Measurements from ENCODE around the gene NT5DC2. TPM values are rescaled to one million over a fixed set of nuclear protein-coding genes. Genes with fewer than 3 reads are reported as not detected.

Gene NT5DC2
- 20.6 TPM for polyA plus RNA-seq (2013)

DNA sequence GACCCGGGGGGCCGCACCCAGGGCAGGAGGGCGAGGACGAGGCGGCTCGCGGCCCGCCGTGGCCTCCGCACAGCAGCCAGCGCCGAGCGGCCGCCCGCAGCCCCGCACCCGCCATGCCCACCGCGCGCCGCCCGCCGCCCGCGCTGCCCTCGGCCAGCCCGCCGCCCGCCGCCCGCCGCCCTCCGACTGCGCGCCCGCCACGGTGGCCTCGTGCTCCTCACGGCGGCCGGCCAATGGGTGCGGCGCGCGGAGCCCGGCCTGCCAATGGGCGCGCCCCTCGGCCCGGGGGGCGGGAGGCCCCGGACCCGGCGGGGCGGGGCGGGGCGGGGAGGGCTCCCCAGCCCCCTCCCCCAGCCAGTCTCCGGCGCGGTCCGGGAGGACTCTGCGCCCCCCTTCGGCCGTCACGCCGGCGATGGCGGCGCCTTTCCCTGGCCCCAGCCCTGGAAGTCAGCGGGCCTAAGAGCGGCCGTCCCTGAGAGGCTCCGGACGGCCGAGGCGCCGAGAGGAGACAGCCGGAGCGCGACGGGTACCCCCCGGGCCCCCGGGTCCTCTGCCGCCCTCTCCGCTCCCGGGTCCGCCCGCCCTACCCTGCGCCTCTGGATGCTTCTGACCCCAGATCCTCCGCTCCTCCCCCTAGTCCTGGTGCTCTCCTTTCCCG is at the start of gene NT5DC2:
Gene NT5DC2, minus strand, starts transcription at position 235 of the 658 bp plus-strand sequence. Its CDS starts 120 bp downstream, at position 115.
- Histone ChIP-seq H3K27ac (ENCODE audit: insufficient read depth in 1 of 2, low read depth in 1 of 2, low read length in 2 of 2, poor library complexity in 1 of 2, severe bottlenecking in 2 of 2) (no peak within 1 kb of the TSS), H3K4me3 (ENCODE audit: control insufficient read depth in 1 of 7, extremely low read depth in 1 of 7, insufficient read depth in 4 of 7, low read depth in 2 of 7, low read length in 6 of 7) (peak within 1 kb of the TSS; percentile 28 to 75 (median 68)), H3K9me3 (ENCODE audit: control extremely low read depth in 1 of 5, control insufficient read depth in 4 of 5, insufficient read depth in 2 of 5, low read depth in 1 of 5, low read length in 4 of 5) (no peaks in the 10 kb centered on the region), H3K36me3 (ENCODE audit: control insufficient read depth in 4 of 4, insufficient read depth in 4 of 4, low read length in 3 of 4) (peaks cover 0 to 26% (median 4%) of the 10 kb centered on the region in 4 experiments), H3K4me1 (ENCODE audit: control extremely low read depth in 1 of 4, control insufficient read depth in 4 of 4, insufficient read depth in 4 of 4, low read length in 3 of 4) (peaks cover 12 to 70% (median 51%) of the 10 kb centered on the region in 4 experiments), H3K27me3 (replicated peaks in 2 of 5; ENCODE audit: control insufficient read depth in 4 of 5, insufficient read depth in 5 of 5, low read length in 4 of 5) (no peaks in the 10 kb centered on the region)
- ChIA-PET POLR2A (interaction anchor here (2.0 kb wide), 1 partner anchor 43 kb away, joined by 7 read pairs; no protein-coding TSS in a partner anchor), CTCF (interaction anchor here (1.1 kb wide), 1 partner anchor 37 kb away, joined by 3 read pairs; no protein-coding TSS in a partner anchor)
- WGBS (ENCODE audit: insufficient coverage) = under 1% methylated on average over 36 of the region's 91 CpGs
- peak; percentile 54 to 68 (median 62) for DNase-seq

DNA sequence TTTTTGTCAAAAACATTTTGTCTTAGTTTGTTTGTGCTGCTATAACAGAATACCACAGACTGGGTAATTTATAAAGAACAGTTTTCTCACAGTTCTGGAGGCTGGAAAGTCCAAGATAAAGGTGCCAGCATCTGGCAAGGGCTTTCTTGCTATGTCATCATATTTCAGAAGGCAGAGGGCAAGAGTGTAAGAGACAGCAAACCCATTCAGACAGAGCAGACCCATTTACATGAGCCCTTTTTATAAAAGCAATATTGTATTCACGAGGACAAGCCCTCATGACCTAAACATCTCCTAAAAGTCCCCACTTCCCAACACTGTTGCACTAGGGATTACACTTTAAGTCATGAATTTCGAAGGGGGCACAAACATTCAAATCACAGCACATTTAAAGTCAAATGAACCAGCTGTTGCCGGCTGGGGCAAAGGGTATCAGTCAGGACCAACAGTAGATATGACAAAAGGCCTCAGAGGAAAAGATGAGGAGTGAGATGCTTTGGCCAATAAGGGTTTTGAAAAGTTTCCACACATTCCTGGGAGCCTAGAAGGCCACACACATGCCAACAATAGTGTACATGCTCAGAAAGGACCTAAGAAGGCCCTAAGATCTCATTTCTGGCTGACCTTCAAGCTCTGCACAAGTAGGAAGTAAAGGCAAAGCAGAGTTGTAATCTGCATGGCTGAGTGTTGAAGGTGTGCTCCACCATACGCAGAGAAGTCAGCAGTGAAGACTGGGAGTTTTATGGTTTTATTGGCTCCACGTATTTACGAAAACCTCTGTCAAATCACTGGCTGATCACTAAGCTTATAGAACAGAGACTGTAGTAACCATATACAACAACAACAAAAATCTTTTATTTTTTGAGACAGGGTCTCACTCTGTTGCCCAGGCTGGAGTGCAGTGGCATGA is 40.7 kb upstream of the NT5DC2 start:
- Histone ChIP-seq H3K4me1 (ENCODE audit: control extremely low read depth in 1 of 4, control insufficient read depth in 4 of 4, insufficient read depth in 4 of 4, low read length in 3 of 4) (no peaks in the 10 kb centered on the region), H3K9me3 (ENCODE audit: control extremely low read depth in 1 of 5, control insufficient read depth in 4 of 5, insufficient read depth in 2 of 5, low read depth in 1 of 5, low read length in 4 of 5) (no peaks in the 10 kb centered on the region), H3K27ac (ENCODE audit: insufficient read depth in 1 of 2, low read depth in 1 of 2, low read length in 2 of 2, poor library complexity in 1 of 2, severe bottlenecking in 2 of 2) (no peak overlapping the region), H3K36me3 (ENCODE audit: control insufficient read depth in 4 of 4, insufficient read depth in 4 of 4, low read length in 3 of 4) (peaks cover 18 to 58% (median 36%) of the 10 kb centered on the region in 4 experiments), H3K4me3 (ENCODE audit: control insufficient read depth in 1 of 7, extremely low read depth in 1 of 7, insufficient read depth in 4 of 7, low read depth in 2 of 7, low read length in 6 of 7) (no peak overlapping the region), H3K27me3 (replicated peaks in 2 of 5; ENCODE audit: control insufficient read depth in 4 of 5, insufficient read depth in 5 of 5, low read length in 4 of 5) (no peaks in the 10 kb centered on the region)
- DNase-seq = no peak
- 93% methylated on average over 4 of the region's 6 CpGs for WGBS (ENCODE audit: insufficient coverage)
- ChIA-PET POLR2A (no interaction called here), CTCF (interaction anchor here (1.4 to 1.6 kb wide), 2 partner anchors 12 to 103 kb away, joined by 3 to 4 read pairs; no protein-coding TSS in a partner anchor)

DNA sequence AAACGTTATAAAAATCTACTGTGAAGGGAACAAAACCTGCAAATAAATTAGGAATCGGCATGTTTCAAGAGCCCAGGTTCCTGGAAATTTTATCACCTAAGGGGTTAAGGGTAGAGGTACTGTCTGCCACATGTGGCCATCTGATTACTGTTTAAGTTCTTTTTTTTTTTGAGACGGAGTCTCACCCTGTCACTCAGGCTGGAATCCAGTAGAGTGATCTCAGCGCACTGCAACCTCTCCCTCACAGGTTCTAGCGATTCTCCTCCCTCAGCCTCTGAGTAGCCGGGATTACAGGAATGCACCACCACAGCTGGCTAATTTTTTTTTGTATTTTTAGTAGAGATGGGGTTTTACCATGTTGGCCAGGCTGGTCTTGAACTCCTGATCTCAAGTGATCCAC is 38.6 kb upstream of the NT5DC2 start:
- no peak for DNase-seq
- Histone ChIP-seq H3K36me3 (ENCODE audit: control insufficient read depth in 4 of 4, insufficient read depth in 4 of 4, low read length in 3 of 4) (peaks cover 10 to 42% (median 20%) of the 10 kb centered on the region in 4 experiments), H3K4me3 (ENCODE audit: control insufficient read depth in 1 of 7, extremely low read depth in 1 of 7, insufficient read depth in 4 of 7, low read depth in 2 of 7, low read length in 6 of 7) (no peak overlapping the region), H3K27me3 (replicated peaks in 2 of 5; ENCODE audit: control insufficient read depth in 4 of 5, insufficient read depth in 5 of 5, low read length in 4 of 5) (no peaks in the 10 kb centered on the region), H3K9me3 (ENCODE audit: control extremely low read depth in 1 of 5, control insufficient read depth in 4 of 5, insufficient read depth in 2 of 5, low read depth in 1 of 5, low read length in 4 of 5) (no peaks in the 10 kb centered on the region), H3K27ac (ENCODE audit: insufficient read depth in 1 of 2, low read depth in 1 of 2, low read length in 2 of 2, poor library complexity in 1 of 2, severe bottlenecking in 2 of 2) (no peak overlapping the region), H3K4me1 (ENCODE audit: control extremely low read depth in 1 of 4, control insufficient read depth in 4 of 4, insufficient read depth in 4 of 4, low read length in 3 of 4) (no peaks in the 10 kb centered on the region)
- 50% methylated on average over 1 of the region's 6 CpGs for WGBS (ENCODE audit: insufficient coverage)
- POLR2A ChIA-PET = no interaction called here
- CTCF ChIA-PET = no interaction called here

DNA sequence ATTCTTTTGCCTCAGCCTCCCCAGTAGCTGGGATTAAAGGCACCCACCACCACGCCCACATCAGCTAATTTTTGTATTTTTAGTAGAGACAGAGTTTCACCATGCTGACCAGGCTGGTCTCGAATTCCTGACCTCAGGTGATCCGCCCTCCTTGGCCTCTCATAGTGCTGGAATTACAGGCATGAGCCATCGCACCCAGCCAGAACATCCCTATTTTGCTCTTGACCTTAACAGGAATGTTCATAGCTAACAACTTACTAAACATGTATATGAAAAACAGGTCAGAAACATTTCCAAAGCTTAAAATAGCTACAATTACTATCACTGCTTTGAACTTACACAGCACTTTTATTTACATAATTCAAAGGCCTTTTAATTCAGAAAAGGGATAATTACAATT is 36.4 kb upstream of the NT5DC2 start:
- 100% methylated on average over 3 of the region's 4 CpGs for WGBS (ENCODE audit: insufficient coverage)
- Histone ChIP-seq H3K27me3 (replicated peaks in 2 of 5; ENCODE audit: control insufficient read depth in 4 of 5, insufficient read depth in 5 of 5, low read length in 4 of 5) (no peaks in the 10 kb centered on the region), H3K36me3 (ENCODE audit: control insufficient read depth in 4 of 4, insufficient read depth in 4 of 4, low read length in 3 of 4) (peaks cover 6 to 33% (median 18%) of the 10 kb centered on the region in 4 experiments), H3K4me3 (ENCODE audit: control insufficient read depth in 1 of 7, extremely low read depth in 1 of 7, insufficient read depth in 4 of 7, low read depth in 2 of 7, low read length in 6 of 7) (no peak overlapping the region), H3K9me3 (ENCODE audit: control extremely low read depth in 1 of 5, control insufficient read depth in 4 of 5, insufficient read depth in 2 of 5, low read depth in 1 of 5, low read length in 4 of 5) (no peaks in the 10 kb centered on the region), H3K4me1 (ENCODE audit: control extremely low read depth in 1 of 4, control insufficient read depth in 4 of 4, insufficient read depth in 4 of 4, low read length in 3 of 4) (no peaks in the 10 kb centered on the region), H3K27ac (ENCODE audit: insufficient read depth in 1 of 2, low read depth in 1 of 2, low read length in 2 of 2, poor library complexity in 1 of 2, severe bottlenecking in 2 of 2) (no peak overlapping the region)
- DNase-seq = no peak
- ChIA-PET POLR2A (no interaction called here), CTCF (interaction anchor here (0.8 to 1.1 kb wide), 3 partner anchors 9 to 102 kb away, joined by 3 read pairs; no protein-coding TSS in a partner anchor)

DNA sequence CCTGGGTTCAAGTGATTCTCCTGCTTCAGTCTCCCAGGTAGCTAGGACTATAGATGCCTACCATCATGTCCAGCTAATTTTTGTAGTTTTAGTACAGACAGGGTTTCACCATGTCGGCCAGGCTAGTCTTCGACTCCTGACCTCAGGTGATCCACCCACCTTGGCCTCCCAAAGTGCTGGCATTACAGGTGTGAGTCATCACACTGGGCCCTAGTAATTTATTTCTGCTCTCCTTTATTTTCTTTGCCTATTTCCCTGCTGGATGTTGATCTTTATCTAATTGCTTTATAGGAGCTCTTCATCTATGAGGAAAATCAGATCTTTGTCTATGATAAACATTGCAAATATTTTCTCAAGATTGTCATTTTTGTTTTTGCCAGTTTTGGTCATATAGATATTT is 34.4 kb upstream of the NT5DC2 start:
- Histone ChIP-seq H3K4me1 (ENCODE audit: control extremely low read depth in 1 of 4, control insufficient read depth in 4 of 4, insufficient read depth in 4 of 4, low read length in 3 of 4) (no peaks in the 10 kb centered on the region), H3K4me3 (ENCODE audit: control insufficient read depth in 1 of 7, extremely low read depth in 1 of 7, insufficient read depth in 4 of 7, low read depth in 2 of 7, low read length in 6 of 7) (no peak overlapping the region), H3K9me3 (ENCODE audit: control extremely low read depth in 1 of 5, control insufficient read depth in 4 of 5, insufficient read depth in 2 of 5, low read depth in 1 of 5, low read length in 4 of 5) (no peaks in the 10 kb centered on the region), H3K36me3 (ENCODE audit: control insufficient read depth in 4 of 4, insufficient read depth in 4 of 4, low read length in 3 of 4) (peaks cover 12 to 28% (median 18%) of the 10 kb centered on the region in 4 experiments), H3K27me3 (replicated peaks in 2 of 5; ENCODE audit: control insufficient read depth in 4 of 5, insufficient read depth in 5 of 5, low read length in 4 of 5) (no peaks in the 10 kb centered on the region), H3K27ac (ENCODE audit: insufficient read depth in 1 of 2, low read depth in 1 of 2, low read length in 2 of 2, poor library complexity in 1 of 2, severe bottlenecking in 2 of 2) (no peak overlapping the region)
- ChIA-PET CTCF (interaction anchor here (1.5 kb wide), 1 partner anchor 111 kb away, joined by 3 read pairs; no protein-coding TSS in a partner anchor), POLR2A (interaction anchor here (0.6 kb wide), 1 partner anchor 13 kb away, joined by 4 read pairs; no protein-coding TSS in a partner anchor)
- no CpG with 5 or more reads among the region's 2 CpGs for WGBS (ENCODE audit: insufficient coverage)
- DNase-seq = no peak

DNA sequence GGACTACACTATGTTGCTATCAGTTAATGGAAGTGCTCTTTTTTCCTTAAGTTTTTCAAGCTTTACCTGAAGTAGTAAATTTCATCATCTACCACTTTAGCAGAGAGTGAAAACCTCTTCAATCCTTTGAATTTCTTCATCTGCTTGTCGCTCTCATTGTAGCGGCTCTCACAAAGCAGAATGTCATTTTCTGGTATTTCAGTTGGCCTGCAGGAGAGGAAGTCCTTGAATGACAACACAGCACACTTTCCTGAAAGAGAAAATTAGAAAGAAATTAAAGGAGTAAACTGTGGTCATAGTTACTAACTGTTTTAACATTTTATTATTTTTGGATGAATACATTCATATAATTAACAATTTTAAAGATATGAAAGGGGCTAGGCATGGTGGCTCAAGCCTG is 30.3 kb upstream of the NT5DC2 start:
- ChIA-PET POLR2A (no interaction called here), CTCF (interaction anchor here (1.6 to 6.6 kb wide), 2 partner anchors 92 to 226 kb away, joined by 3 to 39 read pairs; no protein-coding TSS in a partner anchor)
- peaks cover 22 to 54% (median 35%) of the 10 kb centered on the region in 4 experiments for H3K36me3 ChIP-seq (ENCODE audit: control insufficient read depth in 4 of 4, insufficient read depth in 4 of 4, low read length in 3 of 4)
- no peak for DNase-seq
- peaks cover 0 to 7% (median 3%) of the 10 kb centered on the region in 4 experiments for H3K4me1 ChIP-seq (ENCODE audit: control extremely low read depth in 1 of 4, control insufficient read depth in 4 of 4, insufficient read depth in 4 of 4, low read length in 3 of 4)
- H3K4me3 ChIP-seq (ENCODE audit: control insufficient read depth in 1 of 7, extremely low read depth in 1 of 7, insufficient read depth in 4 of 7, low read depth in 2 of 7, low read length in 6 of 7) = no peak overlapping the region
- no peak overlapping the region for H3K27ac ChIP-seq (ENCODE audit: insufficient read depth in 1 of 2, low read depth in 1 of 2, low read length in 2 of 2, poor library complexity in 1 of 2, severe bottlenecking in 2 of 2)
- no peaks in the 10 kb centered on the region for H3K27me3 ChIP-seq (replicated peaks in 2 of 5; ENCODE audit: control insufficient read depth in 4 of 5, insufficient read depth in 5 of 5, low read length in 4 of 5)
- WGBS (ENCODE audit: insufficient coverage) = 83% methylated on average over 1 of the region's 2 CpGs
- H3K9me3 ChIP-seq (ENCODE audit: control extremely low read depth in 1 of 5, control insufficient read depth in 4 of 5, insufficient read depth in 2 of 5, low read depth in 1 of 5, low read length in 4 of 5) = no peaks in the 10 kb centered on the region

Measured in common myeloid progenitor, CD34-positive (primary cell).